ENCODE results near the gene CCSER1.
"Not testable (repeated sequence)": the region's sequence is repeated elsewhere in the genome, so short reads cannot be mapped to it uniquely, and the experiment has no call there.

CCSER1 gene

GRCh38 chr4:90845777-90846176 lies 718.6 kb downstream of the CCSER1 start:
- no peak for DNase-seq

GRCh38 chr4:90852237-90852636 lies 725.0 kb downstream of the CCSER1 start:
- no peak for DNase-seq

- DNase-seq: no peak
Observed at GRCh38 chr4:90855111-90855510, 727.9 kb downstream of the CCSER1 start.

GRCh38 chr4:90857081-90857820 lies 730.1 kb downstream of the CCSER1 start:
- DNase-seq: no peak

GRCh38 chr4:90875791-90876190 lies 748.6 kb downstream of the CCSER1 start:
- no peak for DNase-seq

- DNase-seq: no peak
Observed at GRCh38 chr4:90876296-90876695, 749.1 kb downstream of the CCSER1 start.

- DNase-seq: no peak
Observed at GRCh38 chr4:90883519-90883918, 756.3 kb downstream of the CCSER1 start.

- no peak for DNase-seq
Observed at GRCh38 chr4:90888571-90888970, 761.4 kb downstream of the CCSER1 start.

- no peak for DNase-seq
Observed at GRCh38 chr4:90889171-90889570, 762.0 kb downstream of the CCSER1 start.

GRCh38 chr4:90903413-90903812 lies 776.2 kb downstream of the CCSER1 start:
- not testable (repeated sequence) for DNase-seq

- DNase-seq: no peak
Observed at GRCh38 chr4:90904021-90904420, 776.8 kb downstream of the CCSER1 start.

GRCh38 chr4:90906239-90906638 lies 779.0 kb downstream of the CCSER1 start:
- no peak for DNase-seq

GRCh38 chr4:90911724-90912434 lies 784.7 kb downstream of the CCSER1 start:
- DNase-seq: not testable (repeated sequence)

- DNase-seq: no peak
Observed at GRCh38 chr4:90922174-90922573, 795.0 kb downstream of the CCSER1 start.

- no peak for DNase-seq
Observed at GRCh38 chr4:90926957-90927356, 799.8 kb downstream of the CCSER1 start.

GRCh38 chr4:90943311-90943710 lies 816.1 kb downstream of the CCSER1 start:
- no peak for DNase-seq

GRCh38 chr4:90946945-90947344 lies 819.8 kb downstream of the CCSER1 start:
- DNase-seq: no peak

GRCh38 chr4:90950385-90950841 lies 823.2 kb downstream of the CCSER1 start:
- DNase-seq: no peak

- DNase-seq: no peak
Observed at GRCh38 chr4:90951037-90951436, 823.8 kb downstream of the CCSER1 start.

- DNase-seq: no peak
Observed at GRCh38 chr4:90958256-90958895, 831.2 kb downstream of the CCSER1 start.

- DNase-seq: no peak
Observed at GRCh38 chr4:90960433-90960832, 833.2 kb downstream of the CCSER1 start.

- no peak for DNase-seq
Observed at GRCh38 chr4:90960840-90961239, 833.6 kb downstream of the CCSER1 start.

GRCh38 chr4:90970021-90970420 lies 842.8 kb downstream of the CCSER1 start:
- DNase-seq: no peak

- DNase-seq: no peak
Observed at GRCh38 chr4:90977726-90978125, 850.5 kb downstream of the CCSER1 start.

Data from midbrain (tissue), 1 donor.